HG03103 (cell line): Measurements from ENCODE around the gene PDCD10.

Source experiments
- ATAC-seq: cut with Tn5 transposase; IDR thresholded peaks from one replicate; pipeline ENCODE4 v1.9.1; 2021; ENCODE audit warnings: low read depth; ENCODE audit not compliant: unreplicated experiment

PDCD10 gene

DNA sequence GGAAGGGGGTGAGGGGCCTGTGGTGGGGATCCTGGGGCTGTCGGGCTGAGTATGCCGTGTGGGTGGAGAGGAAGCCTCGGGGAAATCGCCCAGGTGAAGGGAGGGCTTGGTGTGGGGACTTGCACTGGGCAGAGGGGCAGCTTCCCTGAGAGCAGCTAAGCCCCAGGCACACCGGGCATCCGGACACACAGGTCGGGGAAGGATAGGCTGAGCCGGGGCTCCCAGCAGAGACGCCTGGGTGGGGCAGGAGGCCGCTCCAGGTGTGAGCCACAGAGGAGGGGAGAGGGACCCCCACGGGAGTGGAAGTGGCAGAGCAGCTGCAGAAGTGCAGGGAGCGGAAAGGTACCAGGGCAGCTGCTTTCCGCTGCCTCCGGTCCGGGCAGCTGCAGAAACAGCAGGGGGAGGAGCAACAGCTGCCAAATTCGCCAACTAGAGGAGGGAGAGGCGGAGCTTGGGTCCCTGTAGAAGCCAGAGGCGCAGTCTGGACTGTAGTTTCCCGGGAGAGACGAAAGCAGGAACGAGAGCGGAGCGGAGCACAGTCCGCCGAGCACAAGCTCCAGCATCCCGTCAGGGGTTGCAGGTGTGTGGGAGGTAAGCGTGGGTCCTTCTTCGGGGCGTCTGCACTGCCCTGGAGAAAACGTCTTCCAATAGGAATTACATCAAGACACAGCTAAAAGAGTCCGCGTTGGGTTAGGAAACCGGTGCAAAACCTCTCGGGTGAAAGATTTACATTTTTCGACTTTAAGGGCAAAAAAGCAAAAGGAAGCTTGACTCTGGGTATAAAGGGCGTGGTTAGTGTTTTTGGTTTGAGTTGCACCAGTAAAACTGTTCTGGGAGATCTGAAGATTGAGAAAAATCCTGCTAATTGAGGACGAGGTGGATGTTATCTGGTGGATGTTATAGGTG lies 794 bp upstream of the PDCD10 start, which contains the start of gene SERPINI1:
TSS of gene SERPINI1 (plus strand) at position 489 of the 906 bp plus-strand sequence. CDS start 53,408 bp downstream, outside the sequence.
- peak; percentile 48 for ATAC-seq

- ATAC-seq: no peak
These were observed 663 bp downstream of the PDCD10 start for GRCh38 chr3:167733961-167734497.

DNA sequence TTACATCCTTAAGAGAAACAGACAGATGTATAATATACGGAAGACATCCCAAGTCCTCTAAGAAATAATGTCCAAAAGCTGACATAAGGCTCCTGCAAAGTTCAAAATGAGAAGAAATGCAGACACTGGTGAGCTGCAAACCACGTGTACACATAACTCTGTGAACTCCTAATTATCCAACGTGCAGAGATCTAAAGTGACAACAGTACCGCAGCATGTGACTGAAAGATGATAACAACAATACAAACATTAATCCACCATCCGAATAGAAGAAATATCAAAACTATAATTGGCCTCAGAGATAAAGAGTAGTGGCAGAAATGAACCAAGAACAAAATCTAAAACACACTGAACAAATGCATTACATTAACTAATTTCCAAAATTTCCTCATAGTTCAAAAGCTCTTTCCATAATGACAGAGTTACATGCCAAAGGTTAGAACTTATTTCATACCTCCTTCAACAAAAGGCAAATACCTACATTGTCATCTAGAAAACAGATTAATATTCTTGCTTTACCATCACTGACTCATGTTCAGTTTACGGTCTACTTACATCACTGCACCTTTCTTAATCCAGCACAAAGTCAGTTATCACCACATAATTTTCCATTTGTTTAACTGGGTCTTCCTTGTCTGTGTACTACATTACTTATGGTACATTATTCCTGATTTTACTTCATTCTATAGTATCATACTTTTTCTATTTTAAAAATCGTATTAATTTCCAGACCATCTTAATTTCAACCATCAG lies 2.2 kb downstream of the PDCD10 start:
- ATAC-seq: no peak

- no peak for ATAC-seq
These were observed 3.3 kb downstream of the PDCD10 start for GRCh38 chr3:167731393-167731792.

- no peak for ATAC-seq
These were observed 5.1 kb downstream of the PDCD10 start for GRCh38 chr3:167729591-167729990.

DNA sequence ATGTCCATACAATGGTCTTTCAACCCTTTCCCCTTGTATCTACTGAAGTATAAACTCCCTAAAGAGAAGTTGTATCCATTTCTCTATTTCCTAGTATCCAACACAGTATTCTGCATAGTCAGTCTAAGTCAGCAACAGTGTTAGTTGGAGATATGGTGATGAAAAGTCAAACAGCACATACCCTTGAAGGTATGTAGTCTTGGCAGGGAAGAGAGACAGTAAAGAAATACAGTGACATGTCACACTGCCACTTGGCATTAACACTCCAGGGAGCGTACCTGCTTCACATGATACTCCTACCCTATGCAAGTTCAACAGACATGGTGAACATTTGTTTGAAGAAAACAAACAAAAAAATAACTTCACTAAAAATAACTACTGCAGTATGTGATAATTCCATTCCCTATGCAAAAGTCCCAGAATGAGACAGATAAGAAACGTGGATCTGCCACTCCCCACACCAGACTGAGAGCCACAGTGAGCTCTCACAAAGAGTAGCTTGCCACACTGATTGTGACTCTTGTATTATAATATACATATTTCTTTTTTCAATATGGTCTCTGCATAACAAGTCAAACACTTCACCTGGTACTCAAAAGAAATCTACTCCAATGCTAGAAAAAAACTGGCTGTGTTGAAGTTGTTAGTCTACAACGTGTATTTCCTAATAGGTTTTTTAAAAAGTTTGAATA lies 5.9 kb downstream of the PDCD10 start:
- ATAC-seq: no peak

DNA sequence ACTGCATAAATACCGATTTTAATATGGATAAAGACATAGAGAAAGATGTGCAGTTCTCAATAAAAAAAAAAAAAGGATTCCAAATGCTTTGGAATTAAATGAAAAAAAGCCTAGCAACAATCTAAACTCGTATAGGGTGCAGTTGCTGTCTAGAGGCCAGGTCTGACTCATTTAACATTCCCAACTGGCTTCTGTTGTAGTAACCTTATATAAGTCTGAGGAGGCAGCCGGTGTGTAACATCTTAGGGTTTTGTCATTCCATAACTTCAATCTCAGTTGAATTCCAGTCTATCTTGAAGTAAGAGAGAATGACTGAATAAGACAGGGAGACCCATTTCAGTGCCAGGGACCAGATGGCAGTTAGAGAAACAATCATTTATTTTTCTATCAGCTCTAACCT lies 6.5 kb downstream of the PDCD10 start:
- no peak for ATAC-seq

GRCh38 chr3:167723872-167724271 lies 10.8 kb downstream of the PDCD10 start:
- no peak for ATAC-seq

DNA sequence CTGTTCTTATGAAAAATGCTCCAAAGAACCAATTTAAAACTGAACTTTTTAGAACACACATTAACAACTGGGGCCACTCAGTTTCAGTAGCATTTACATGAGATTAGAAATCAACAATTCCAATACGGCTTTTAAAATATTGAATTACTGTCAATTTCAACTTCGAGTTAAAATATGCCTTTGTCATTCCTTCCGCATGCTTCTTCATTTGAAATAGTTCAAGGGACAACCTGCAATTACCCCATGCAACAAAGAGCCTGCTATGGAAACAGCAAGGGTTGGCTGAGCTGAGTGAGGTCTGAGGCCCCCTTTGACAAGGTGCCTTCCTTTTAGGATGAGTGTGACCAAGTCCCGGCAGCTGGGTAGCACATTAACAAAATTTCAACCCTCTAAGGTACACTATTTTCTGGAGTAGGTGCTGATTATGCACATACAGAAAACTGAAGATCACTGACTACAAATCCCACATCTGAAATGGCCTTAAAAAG lies 11.6 kb downstream of the PDCD10 start:
- ATAC-seq: no peak

- peak; percentile 47 for ATAC-seq
These were observed 16.1 kb downstream of the PDCD10 start for GRCh38 chr3:167718582-167718981.

DNA sequence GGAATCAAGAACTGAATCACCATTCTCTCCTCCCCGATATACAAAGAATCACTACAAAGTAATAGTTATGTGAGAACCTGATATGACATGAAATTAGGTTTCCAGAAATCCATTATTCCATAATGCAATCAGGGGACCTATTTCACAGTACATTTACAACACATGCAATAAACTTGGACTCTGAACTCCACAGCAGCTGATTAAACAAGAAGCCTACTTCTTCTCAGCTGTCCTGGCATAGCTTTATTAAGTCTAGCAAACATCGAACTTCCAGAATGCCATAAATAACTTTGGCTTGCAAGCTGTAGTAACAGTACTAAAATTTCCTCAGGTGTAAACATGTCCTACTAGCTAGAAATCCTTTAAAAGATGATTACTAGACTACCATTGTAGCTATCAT lies 17.8 kb downstream of the PDCD10 start:
- no peak for ATAC-seq

DNA sequence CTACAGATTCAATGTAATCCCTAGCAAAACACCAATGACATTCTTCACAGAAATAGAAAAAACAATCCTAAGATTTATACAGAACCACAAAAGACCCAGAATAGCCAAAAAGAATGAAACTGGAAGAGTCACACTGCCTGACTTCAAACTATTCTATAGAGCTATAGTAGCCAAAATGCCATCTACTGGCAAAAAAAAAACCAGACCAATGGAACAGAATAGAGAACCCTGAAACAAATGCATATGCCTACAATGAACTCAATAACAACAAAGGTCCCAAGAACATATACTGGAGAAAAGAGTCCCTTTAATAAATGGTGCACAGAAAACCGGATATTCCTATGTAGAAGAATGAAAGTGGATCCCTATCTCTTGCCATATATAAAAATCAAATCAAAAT lies 19.8 kb downstream of the PDCD10 start:
- no peak for ATAC-seq

DNA sequence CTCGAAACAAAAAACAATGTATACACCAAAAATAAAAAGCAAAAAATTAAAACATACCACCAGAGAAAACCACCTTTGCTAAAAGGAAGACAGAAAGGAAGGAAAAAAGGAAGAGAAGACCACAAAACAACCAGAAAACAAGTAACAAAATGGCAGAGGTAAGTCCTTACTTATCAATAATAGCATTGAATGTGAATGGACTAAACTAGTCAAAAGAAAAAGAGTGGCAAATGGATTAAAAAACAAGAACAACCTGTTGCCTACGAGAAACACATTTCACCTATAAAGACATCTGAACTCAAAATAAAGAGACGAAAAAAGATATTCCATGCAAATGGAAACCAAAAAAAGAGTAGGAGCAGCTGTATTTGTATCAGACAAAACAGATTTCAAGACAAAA lies 22.2 kb downstream of the PDCD10 start:
- ATAC-seq: no peak

DNA sequence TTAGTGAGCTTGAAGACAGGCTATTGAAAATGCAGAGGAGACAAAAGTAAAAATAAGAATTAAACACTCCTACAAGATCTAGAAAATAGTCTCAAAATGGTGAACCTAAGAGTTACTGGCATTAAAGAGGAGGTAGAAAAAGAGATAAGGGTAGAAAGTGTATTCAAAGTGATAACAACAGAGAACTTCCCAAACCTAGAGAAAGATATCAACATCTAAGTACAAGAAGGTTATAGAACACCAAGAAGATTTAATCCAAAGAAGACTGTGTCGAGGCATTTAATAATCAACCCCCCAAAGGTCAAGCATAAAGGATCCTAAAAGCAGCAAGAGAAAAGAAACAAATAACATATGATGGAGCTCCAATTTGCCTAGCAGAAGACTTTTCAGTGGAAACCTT lies 23.3 kb downstream of the PDCD10 start:
- no peak for ATAC-seq

- no peak for ATAC-seq
These were observed 24.1 kb downstream of the PDCD10 start for GRCh38 chr3:167710552-167710951.

GRCh38 chr3:167709690-167710089 lies 25.0 kb downstream of the PDCD10 start:
- ATAC-seq: no peak

DNA sequence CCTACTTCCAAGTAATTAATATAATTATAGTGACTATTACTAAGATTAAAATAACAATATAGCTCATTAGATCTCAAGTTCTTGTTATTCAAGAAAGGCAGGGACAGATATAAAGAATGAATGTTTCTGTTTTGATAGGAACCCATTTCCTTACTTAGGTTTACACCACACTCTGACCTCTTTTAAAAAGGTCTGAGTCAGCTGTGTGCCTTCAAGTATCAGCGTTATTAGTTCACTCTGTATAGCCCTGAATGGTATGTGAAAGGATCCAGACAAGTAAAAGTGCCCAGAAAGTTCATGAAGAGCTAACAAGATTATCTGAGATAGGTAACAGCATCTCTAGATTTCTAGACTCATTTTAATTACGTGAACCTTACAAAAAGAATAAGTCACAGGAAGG lies 28.9 kb downstream of the PDCD10 start:
- no peak for ATAC-seq

DNA sequence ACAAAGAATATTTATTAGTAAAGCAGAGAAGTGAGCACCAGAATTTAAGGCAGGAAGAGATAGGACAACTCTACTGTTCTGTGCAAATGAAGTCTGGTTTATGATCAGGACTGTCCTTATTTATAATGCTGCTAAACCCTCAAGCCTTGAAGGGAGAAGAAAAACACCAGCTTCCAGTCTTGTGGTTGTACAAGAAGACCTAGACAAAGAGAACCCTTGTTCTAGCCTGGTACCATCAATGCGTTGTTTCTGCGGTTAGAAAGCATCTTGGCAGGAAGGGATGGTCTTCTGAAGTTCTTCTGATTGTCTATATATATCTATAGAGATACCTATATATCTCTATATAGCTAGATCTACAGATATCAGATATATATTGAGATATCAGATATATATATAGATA lies 33.8 kb downstream of the PDCD10 start:
- no peak for ATAC-seq

- ATAC-seq: no peak
These were observed 34.6 kb downstream of the PDCD10 start for GRCh38 chr3:167700046-167700445.

DNA sequence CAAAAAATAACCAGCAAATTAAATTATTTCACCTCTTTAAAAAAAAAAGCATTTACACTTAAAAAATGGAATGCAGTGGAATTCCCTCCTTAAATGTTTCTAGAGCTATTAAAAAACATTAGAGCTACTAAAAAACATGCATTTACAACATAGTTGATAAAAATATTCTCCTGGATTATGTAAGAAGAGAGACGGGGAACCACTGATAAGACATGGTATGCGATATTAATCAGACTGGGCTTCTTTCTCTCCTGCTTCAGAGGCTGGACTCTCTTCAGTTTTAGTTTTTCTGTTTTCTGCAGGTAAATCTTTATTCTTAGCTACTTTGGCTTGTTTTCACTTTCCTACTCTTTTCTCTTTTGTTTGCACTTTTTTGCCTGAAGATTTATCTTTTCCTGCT lies 40.6 kb downstream of the PDCD10 start:
- no peak for ATAC-seq

GRCh38 chr3:167691366-167691765 lies 43.3 kb downstream of the PDCD10 start:
- peak; percentile 100 for ATAC-seq
